Medulla oblongata (tissue), 1 donor: ENCODE measurements around the gene CCDC28A.
"Not testable (repeated sequence)": the region's sequence is repeated elsewhere in the genome, so short reads cannot be mapped to it uniquely, and the experiment has no call there.

Experiments
- DNase-seq: peaks from one replicate; pipeline ENCODE4 v3.0.0-alpha.2; 2015; ENCODE audit errors: extremely low spot score

CCDC28A gene

DNA sequence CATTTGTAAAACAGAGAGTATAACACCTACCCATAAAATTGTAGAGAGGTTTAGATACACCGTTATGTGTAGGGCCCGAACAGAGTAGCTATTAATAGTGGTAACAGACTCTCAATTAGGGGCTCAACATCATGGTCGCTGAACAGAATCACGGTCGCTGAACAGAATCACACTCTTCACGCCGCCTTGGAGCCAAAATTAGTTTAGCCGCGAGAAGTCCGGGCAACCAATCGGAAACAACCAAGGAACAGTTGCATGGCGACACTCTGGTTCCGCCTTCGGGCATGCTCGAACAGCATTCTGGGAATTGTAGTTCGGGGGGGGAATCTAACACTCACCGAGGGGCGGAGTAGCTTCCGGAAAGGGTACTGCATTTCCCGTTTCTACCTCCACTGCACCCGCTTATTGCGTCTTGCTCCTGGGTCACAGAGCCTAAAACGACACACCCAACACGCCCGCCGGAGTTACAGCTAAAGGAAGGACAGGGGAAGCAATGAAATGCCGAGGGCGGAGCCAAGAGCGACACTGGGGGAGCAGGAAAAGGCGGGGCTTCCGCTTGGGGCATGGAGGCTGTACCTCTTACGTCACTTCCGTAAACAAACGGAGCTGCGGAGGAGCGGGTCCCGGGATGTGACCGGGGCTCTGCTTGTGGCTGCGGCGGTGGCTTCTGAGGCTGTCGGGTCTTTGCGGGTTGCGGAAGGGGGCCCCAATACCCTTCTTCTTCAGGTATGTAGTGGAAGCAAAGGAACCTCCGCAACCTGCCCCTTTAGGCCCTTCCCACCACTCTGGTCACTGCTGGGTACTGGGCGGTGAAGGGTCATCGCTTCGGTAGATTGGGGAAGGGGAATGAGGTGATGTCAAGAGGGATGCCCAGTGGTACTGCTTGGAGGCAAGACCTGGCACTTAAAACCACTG, at the start of gene CCDC28A:
TSS of gene CCDC28A (plus strand) at position 593 of the 915 bp plus-strand sequence. CDS start 2,352 bp downstream, outside the sequence.
- DNase-seq = peak; percentile 99

DNA sequence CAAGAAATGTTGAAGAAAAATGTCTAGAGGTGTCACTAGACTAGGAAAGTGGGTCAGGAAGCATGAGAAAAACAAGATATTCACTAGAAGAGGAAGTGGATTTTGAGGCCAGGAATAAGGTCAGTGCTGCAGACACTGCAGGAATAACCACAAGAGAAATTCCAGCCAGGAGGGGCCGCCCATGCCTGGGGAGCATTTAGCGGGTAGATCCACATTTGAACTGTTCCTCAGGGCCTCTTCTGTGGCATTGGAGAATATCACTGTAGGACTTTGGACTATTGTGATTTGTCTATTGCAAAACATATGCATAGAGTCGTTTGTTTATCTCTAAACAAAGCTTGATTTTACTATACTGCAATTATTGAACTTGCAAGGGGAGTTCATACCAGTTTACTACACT, 49.6 kb upstream of the CCDC28A start:
- peak; percentile 55 for DNase-seq

DNA sequence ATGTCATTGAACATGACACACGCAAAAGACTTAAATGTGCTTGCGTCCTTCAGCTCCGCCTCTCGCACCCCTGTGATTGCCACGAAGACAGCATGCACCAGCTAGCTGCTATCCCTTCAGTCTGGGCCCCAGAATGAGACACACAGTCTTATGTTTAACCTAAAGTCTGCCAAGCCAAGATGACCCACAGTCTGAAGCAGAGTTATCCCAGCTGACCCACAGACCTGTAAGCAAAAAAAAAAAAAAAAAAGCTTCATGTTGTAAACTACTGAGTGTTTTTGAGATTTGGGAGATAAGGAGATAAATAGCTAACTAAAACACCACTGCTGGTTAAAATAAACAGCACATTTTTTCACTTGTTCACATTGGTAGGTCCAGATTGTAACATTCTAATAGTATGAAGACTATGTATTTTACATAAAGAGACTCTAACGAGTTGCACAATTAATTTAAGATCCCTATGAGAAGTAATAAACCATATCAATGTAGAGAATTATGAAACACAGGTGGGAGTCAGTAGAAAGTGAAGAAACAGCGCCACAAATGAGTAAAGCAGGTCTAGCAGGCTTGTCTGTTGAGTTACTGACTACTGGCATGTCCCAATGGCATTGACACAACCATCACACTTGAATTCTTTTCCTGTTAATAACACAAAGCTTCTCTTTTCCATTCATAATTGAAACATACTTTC, 47.4 kb upstream of the CCDC28A start:
- DNase-seq = no peak

DNA sequence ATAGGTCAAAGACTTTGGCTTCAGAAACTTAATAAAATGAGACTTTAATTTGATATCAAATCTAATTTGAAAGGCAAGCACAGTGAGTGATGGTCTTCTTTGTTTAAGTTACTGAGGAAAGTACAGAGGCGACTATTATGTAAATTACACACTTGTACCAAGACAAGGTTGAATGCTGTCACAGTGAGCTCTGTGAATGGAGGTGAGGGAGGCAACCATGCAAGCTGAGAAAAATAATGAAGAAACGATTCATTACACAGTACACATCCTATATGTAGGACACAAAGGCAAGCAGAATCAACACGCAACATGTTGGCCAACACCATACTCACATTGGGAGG, 46.8 kb upstream of the CCDC28A start:
- no peak for DNase-seq

DNA sequence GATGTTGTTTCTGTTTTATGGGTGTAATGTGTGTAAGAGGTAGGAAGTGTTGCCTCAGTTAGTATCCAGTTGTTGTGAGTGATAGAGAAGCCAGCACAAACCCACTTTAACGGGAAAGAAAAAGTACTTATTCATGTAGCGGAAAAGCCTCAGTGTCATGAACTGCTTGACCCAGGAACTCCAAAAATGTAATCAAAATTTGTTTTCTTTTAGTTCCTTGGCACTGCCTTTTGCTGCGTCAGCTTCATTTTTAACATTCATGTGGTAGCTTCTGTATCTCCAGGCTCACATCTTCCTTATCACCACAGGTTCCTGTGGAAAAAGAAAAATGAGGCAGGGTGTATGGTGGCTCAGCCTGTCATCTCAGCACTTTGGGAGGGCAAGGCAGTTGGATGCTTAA, 46.4 kb upstream of the CCDC28A start:
- DNase-seq = no peak

DNA sequence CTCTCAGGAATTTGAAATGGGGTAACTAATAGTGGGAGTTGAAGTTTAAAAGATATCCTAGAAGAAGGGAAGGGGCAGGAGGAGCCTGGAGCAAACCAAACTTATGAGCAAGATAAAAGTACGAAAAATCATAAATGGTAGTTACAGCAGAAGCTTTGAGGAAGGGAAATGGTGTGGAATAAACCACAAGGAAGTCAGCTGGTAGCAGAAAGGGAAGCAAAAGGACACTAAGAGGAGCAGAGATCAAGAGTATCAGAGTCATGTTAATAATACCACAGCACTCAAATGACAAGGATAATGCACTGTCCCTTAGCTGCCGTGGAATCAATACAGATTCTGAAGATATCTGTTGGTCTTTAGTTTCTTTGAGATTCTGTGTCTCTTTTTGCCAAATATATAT, 44.9 kb upstream of the CCDC28A start:
- DNase-seq = peak; percentile 68

DNA sequence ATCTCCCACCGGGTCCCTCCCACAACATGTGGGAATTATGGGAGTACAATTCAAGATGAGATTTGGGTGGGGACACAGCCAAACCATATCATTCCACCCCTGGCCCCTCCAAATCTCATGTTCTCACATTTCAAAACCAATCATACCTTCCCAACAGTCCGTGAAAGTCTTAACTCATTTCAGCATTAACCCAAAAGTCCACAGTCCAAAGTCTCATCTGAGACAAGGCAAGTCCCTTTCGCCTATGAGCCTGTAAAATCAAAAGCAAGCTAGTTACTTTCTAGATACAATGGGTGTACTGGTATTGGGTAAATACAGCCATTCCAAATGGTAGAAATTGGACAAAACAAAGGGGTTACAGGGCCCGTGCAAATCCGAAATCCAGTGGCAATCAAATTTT, 43.5 kb upstream of the CCDC28A start:
- not testable (repeated sequence) for DNase-seq

DNA sequence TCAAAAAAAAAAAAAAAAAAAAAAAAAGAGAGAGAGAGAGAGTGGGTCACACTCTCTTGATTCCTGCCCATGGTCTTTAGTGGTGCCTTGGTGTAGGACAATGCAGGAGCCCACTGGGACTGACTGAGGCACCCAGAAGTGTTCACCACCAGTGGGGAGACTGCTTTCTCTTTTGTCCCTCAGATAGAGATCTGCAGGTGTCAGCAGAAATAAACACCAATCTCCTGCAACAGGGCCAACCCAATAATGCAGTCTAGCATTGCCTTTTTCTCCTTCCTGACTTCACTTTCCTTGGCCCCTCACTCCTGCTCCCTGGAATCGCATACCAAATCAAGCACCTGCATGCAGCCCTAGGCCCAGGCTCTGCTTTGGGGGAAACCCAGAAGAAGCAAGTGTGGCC, 39.0 kb upstream of the CCDC28A start:
- no peak for DNase-seq

DNA sequence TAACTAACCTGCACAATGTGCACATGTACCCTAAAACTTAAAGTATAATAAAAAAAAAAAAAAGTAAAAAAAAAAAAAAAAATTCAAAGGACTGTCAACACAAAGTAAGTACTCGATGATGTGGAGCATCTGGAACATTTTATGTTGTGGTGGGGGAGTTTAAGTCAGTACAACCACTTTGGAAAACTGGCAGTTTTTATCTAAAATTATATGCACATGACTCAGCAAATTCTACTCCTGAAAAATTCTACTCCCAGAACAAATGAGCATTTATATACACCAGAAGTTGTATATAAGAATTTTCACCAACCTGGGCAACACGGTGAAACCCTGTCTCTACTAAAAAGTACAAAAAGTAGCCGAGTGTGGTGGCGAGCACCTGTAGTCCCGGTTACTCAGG, 36.9 kb upstream of the CCDC28A start:
- no peak for DNase-seq

DNA sequence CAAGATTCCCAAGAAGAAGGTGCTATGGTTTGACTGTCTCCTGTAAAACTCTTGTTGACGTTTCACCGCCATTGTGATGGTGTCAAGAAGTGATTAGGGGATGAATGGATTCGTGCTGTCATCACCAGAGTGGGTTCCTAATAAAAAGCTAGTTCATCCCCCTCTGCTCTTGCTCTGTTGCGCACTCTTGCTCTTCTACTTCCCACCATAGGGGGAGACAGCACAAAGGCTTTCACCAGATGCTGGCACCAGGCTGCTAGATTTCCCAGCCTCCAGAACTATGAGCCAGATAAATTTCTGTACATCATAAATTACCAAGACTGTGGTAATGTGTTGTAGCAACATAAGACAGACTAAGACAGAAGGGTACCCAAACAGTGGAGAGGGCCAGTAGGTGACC, 21.6 kb upstream of the CCDC28A start:
- DNase-seq = no peak

DNA sequence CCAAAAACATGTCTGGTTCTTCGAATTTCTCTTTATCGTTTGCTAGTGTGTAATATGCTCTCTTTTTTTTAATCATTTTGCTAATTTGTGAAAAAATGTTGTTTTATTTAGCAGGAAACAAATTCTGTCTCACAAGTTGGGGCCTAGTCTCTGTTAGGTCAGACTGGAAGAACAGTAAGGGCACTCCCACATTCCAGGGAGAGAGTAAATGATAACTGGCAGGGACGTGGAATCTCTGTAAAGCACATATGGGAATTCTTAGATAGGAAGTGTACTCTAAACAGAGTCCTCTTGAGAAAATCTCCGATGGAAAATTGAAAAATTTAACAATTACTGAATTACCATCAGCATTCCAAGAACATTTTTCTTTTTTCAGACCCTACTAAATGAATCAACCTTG, 16.4 kb upstream of the CCDC28A start:
- no peak for DNase-seq

DNA sequence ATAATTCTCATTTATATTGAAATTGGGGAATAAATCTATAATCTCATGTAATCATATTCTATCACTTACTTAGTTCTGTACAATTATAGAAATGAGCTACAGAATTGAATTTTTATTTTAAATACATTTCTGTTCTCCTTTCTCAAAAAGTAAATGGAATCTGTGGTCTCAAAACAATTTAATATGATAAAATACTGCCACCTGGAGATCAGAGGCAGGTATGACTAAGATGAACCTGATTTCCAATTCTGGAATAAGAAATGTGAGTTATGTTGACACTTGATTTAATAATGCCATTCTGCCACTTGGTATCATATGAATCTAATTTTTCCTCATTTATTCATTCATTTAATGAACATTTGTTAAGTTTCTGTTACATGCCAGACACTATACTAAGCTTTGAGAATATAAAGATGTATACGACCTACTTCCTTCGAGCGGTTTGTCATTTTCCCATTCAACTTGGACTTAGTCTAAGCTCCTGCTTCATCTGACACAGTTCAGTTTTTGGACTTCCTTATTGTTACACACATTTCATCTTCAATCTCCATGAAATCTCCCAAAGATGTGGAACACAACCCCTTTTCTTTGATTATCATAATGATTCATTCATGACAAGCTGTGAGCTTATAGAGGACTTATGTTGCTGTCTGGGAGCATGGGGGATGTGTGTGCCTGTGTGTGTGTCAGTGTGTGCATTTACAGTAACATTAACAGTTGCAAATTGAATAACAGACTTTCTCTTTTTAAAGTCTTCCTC, 7.5 kb upstream of the CCDC28A start:
- DNase-seq = peak; percentile 69

DNA sequence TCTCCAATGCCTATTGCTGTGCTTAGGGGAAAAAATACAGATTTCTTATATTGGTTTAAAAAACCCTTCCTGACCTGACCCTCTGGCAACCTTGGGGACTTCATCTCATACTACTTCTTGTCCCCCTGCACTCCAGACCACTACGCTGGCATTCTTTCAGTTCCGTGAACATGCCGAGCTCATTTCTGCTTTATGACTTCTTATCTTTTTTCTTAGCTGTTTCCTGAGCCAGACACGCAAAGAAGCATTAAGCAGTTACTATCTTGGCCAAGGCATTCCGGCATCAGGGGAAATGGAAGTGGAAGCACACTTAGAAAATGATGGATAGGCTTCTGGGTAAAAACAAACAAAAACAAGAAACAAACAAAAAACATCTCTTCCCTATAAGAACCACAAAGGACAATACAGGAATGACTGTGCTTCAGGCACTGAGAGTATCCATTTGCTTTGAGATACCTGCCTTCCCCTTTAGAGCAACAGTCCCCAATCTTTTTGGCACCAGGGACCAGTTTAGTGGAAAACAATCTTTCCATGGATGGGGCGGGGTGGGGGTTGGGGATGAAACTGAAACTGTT, 4.4 kb upstream of the CCDC28A start:
- peak; percentile 17 for DNase-seq

DNA sequence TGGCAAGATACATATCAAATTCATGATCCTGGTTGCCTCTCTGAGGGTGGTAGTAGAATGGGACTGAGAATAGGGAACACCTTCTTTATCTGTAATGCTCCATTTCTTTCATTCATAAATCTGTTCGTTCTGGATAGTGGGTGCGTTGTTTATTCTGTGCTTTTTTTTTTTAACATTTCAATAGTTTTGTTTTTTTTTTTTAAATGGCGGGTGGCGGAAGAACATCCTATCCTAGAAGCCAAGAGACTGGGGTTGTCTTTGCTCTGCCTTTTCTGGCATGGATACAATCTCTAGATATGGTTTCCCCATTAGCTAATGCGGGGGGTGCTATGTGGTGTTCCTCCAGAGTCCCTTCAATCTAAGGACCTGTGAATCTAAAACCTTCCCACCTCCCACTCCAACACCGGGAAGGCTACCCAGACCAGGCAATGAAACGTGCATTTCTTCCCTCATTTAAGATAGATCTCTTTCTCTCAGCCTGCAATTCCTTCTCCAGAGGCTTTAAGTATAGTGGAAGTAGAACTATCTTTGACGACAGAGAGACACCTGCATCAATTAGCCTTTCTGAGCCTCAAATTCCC, 883 bp upstream of the CCDC28A start:
- DNase-seq = no peak

DNA sequence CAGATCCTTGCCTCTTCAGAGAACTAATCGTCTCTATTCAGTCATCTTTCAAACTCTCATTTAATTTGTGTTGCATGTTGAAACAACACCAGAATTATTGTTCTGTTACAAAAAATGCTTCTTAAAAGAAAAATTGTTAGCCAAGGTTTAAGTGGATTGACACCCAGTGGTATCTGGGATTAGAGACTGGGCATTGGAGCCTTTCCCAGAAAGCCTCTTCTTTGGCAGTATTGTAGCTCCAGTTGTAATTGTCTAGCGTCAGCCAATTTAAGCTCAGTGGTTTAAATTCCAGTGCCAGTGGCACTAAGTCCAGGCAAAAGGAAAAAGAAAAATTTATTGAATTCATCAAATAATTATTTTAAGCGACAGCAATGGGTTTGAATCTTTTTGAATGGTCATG, 801 bp downstream of the CCDC28A start:
- DNase-seq = peak; percentile 82

DNA sequence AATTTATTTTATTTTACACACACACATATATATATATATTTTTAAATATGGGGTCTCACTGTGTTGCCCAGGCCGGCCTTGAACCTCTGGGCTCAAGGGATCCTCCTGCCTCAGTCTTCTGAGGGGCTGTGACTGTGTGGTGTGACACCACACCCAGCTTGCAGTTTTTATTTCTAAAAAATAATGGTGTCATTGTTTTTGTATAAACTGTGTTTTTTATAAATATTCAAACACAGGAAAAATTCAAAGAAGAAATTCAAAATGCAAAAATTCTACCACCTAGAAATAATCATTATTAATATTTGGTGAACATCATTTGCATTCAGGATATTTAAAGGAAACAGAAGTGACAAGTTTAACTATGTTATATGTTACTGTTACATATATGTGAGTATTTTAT, 3.1 kb downstream of the CCDC28A start:
- DNase-seq = no peak

DNA sequence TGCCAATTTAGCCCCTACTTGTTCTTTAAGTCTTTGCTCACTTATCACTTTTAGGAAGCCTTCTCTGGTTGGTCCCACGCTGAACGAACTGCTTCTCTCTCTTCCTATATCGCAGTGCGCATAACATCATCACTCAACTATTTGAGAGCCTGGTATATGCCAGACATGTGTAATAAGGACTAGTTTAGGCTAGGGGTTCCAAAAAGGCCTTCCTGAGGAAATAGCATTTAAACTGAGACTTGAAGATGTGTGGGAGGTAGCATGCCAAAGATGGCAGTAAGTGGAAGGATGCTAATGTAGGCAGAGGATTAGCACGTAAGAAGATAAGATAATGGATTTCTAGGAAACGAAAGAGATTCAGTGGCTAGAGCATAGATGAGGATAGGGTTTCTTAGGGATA, 4.8 kb downstream of the CCDC28A start:
- no peak for DNase-seq

DNA sequence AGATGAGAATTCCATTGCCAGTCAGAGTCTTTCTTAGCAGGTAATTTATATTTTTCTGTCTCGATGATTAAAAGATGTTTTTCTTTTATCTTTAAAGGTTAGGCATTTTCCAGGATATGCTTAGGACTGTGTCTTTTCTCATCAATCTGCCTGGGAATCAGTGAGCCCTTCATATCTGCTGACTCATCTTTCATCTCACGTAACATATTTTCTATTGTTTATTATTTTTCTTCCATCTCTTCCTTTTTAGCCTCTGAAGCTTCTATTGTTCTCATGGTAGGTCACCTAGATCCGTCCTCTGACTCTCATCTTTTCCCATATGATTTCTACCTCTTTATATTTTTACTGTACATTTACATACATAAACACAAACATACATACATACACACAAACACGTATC, 8.7 kb downstream of the CCDC28A start:
- DNase-seq = no peak

DNA sequence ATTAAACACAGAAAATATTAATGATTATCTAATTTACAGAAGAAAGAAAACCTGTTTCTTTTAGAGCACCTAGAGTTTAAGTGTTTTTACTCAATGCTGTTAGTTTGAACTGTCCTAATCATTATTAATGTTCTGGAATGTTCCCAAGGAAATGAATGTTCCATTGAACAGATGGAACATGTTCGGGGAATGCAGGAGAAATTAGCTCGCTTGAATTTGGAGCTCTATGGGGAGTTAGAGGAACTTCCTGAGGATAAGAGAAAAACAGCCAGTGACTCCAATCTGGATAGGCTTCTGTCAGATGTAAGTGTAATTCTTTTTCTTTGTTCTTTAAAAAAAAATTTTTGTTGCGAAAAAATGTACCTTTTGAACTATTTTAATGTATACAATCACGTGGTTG, 11.5 kb downstream of the CCDC28A start:
- no peak for DNase-seq

DNA sequence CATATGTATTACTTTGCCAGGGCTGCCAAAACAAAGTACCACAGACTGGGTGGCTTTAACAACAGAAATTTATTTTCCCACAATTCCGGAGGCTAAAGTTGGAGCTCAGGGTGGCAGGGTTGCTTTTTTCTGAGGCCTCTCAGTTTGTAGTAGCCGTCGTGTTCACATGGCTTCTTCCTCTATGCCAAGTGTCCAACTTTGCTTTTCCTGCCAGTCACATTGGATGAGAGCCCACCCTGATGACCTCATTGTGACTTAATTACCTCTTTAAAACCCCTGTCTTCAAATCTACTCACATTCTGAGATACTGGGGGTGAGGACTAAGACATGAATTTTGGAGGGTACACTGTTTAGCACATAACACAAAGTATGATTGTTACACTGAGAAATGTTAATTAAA, 12.4 kb downstream of the CCDC28A start:
- peak; percentile 79 for DNase-seq

DNA sequence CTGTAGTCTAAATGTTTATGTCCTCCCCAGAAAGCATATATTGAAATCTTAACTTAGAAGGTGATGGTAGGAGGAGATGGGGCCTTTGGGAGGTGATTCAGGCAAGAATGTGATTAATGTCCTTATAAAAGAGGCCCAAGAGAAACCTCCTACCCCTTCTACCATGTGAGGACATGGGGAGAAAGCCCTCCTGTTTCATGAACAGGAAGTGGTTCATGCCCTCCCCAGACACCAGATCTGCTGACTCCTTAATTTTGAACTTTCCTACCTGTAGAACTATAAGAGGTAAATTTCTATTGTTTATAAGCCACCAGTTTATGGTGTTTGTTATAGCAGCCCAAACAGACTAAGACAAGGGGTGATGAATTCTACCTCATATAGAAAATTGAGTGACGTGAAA, 13.6 kb downstream of the CCDC28A start:
- DNase-seq = no peak
